MCF 10A (cell line): ENCODE results near the gene CERS6. TPM values are rescaled to one million over a fixed set of nuclear protein-coding genes. Genes with fewer than 3 reads are reported as not detected.

Experiments used
- BruUV-seq: library from RNA; stranded (reverse); fragments of 400-500 nt; replicated peaks from 2 replicates; lab custom pipeline; 2021; lab: Mats Ljungman, UMichigan
- CTCF ChIA-PET: fragments of 300-600 bp; sonication (Branson Sonifier 250); formaldehyde crosslinking; extraction: SDS; loops from one replicate; lab custom pipeline; 2021; ENCODE audit warnings: antibody characterized with exemption, inconsistent platforms; lab: Yijun Ruan, JAX
- POLR2A ChIA-PET: fragments of 300-600, 350-650 bp; sonication (Branson Sonifier 250); formaldehyde crosslinking; extraction: SDS; loops from one replicate; lab custom pipeline; 2020; ENCODE audit warnings: antibody characterized with exemption, inconsistent platforms; lab: Yijun Ruan, JAX
- DNase-seq: peaks from one replicate; pipeline ENCODE4 v3.0.0-alpha.2; 2018; ENCODE audit not compliant: unreplicated experiment
- H3K27ac Mint-ChIP-seq: one replicate; pipeline ENCODE4 v1.8.0; 2022; ENCODE audit warnings: mild to moderate bottlenecking, low read depth, mixed read lengths; ENCODE audit not compliant: unreplicated experiment
- H3K27me3 Mint-ChIP-seq: one replicate; pipeline ENCODE4 v1.8.0; 2022; ENCODE audit warnings: mixed read lengths; ENCODE audit not compliant: insufficient read depth, unreplicated experiment
- H3K36me3 Mint-ChIP-seq: one replicate; pipeline ENCODE4 v1.8.0; 2022; ENCODE audit warnings: mild to moderate bottlenecking, moderate library complexity, mixed read lengths; ENCODE audit not compliant: insufficient read depth, unreplicated experiment
- H3K4me1 Mint-ChIP-seq: one replicate; pipeline ENCODE4 v1.8.0; 2022; ENCODE audit warnings: mixed read lengths; ENCODE audit not compliant: insufficient read depth, unreplicated experiment
- H3K4me3 Mint-ChIP-seq: one replicate; pipeline ENCODE4 v1.8.0; 2022; ENCODE audit warnings: mild to moderate bottlenecking, moderate library complexity, mixed read lengths; ENCODE audit not compliant: unreplicated experiment
- H3K9me3 Mint-ChIP-seq: one replicate; pipeline ENCODE4 v1.8.0; 2022; ENCODE audit warnings: mixed read lengths; ENCODE audit not compliant: unreplicated experiment
- CTCF ChIP-seq: fragments of 200-600 bp; IDR thresholded peaks from one replicate; pipeline ENCODE4 v1.8.0; 2022; ENCODE audit warnings: antibody characterized with exemption, mild to moderate bottlenecking; ENCODE audit not compliant: unreplicated experiment
- intact Hi-C: fragments of 100-400 bp; cut with micrococcal nuclease; formaldehyde crosslinking; loops from 2 replicates; pipeline ENCODE4 v1.14.1; 2022
- total RNA-seq: library from RNA; stranded (reverse); gene quantifications from 2 replicates; pipeline ENCODE4 v1.2.3, GENCODE V29; 2022

The CERS6 gene
- total RNA-seq, 1 experiment from 2014 or later, result 27.4 TPM

- Mint-ChIP-seq H3K36me3 (no peaks in the 10 kb centered on the region), H3K27ac (no peak overlapping the region), H3K4me1 (peaks cover 18% of the 10 kb centered on the region), H3K9me3 (peaks cover 11% of the 10 kb centered on the region), H3K27me3 (no peaks in the 10 kb centered on the region), H3K4me3 (no peak overlapping the region)
- CTCF ChIA-PET, result interaction anchor here (0.9 kb wide), 1 partner anchor 84 kb away, joined by 5 read pairs; no protein-coding TSS in a partner anchor
- TF ChIP-seq CTCF, result no peak
- intact Hi-C loops, result no loop called here
- no peak for DNase-seq
- no TSS peak for BruUV-seq
- POLR2A ChIA-PET, result interaction anchor here (1.3 kb wide), 1 partner anchor 37 kb away, joined by 3 read pairs; no protein-coding TSS in a partner anchor
Observed at GRCh38 chr2:168602379-168602778, 146.3 kb downstream of the CERS6 start.

- no peak overlapping the region for H3K4me3 Mint-ChIP-seq
- no peak overlapping the region for H3K27ac Mint-ChIP-seq
- peaks cover 18% of the 10 kb centered on the region for H3K4me1 Mint-ChIP-seq
- peaks cover 11% of the 10 kb centered on the region for H3K9me3 Mint-ChIP-seq
- ChIA-PET CTCF (interaction anchor here (0.9 to 1.0 kb wide), 2 partner anchors 40 to 84 kb away, joined by 4 to 5 read pairs; no protein-coding TSS in a partner anchor), POLR2A (interaction anchor here (0.9 to 1.3 kb wide), 2 partner anchors 19 to 38 kb away, joined by 3 read pairs; no protein-coding TSS in a partner anchor)
- H3K27me3 Mint-ChIP-seq, result no peaks in the 10 kb centered on the region
- no peak for DNase-seq
- intact Hi-C loops, result no loop called here
- no peak for TF ChIP-seq CTCF
- BruUV-seq, result no TSS peak
- H3K36me3 Mint-ChIP-seq, result no peaks in the 10 kb centered on the region
Observed at GRCh38 chr2:168602846-168603401, 146.9 kb downstream of the CERS6 start.

- Mint-ChIP-seq H3K27me3 (no peaks in the 10 kb centered on the region), H3K4me1 (peaks cover 19% of the 10 kb centered on the region), H3K36me3 (no peaks in the 10 kb centered on the region), H3K9me3 (peaks cover 11% of the 10 kb centered on the region), H3K27ac (peak overlapping the region; percentile 12), H3K4me3 (no peak overlapping the region)
- no peak for TF ChIP-seq CTCF
- POLR2A ChIA-PET, result interaction anchor here (0.8 to 0.9 kb wide), 3 partner anchors 19 to 147 kb away, joined by 3 to 4 read pairs (median 3); partner anchors contain the start of gene CERS6
- intact Hi-C loops, result no loop called here
- CTCF ChIA-PET, result interaction anchor here (0.7 to 1.0 kb wide), 3 partner anchors 39 to 257 kb away, joined by 3 to 4 read pairs (median 4); no protein-coding TSS in a partner anchor
- no TSS peak for BruUV-seq
- DNase-seq, result peak; percentile 48
Observed at GRCh38 chr2:168603439-168603961, 147.4 kb downstream of the CERS6 start.

GRCh38 chr2:168604252-168604651, 148.2 kb downstream of the CERS6 start:
- Mint-ChIP-seq H3K9me3 (peaks cover 11% of the 10 kb centered on the region), H3K27ac (peak overlapping the region; percentile 12), H3K27me3 (no peaks in the 10 kb centered on the region), H3K36me3 (no peaks in the 10 kb centered on the region), H3K4me3 (no peak overlapping the region), H3K4me1 (peaks cover 25% of the 10 kb centered on the region)
- ChIA-PET POLR2A (interaction anchor here (0.6 to 0.9 kb wide), 3 partner anchors 19 to 482 kb away, joined by 3 to 4 read pairs (median 3); partner anchors contain the start of gene CERS6), CTCF (interaction anchor here (0.7 to 1.0 kb wide), 3 partner anchors 39 to 257 kb away, joined by 3 to 4 read pairs (median 4); no protein-coding TSS in a partner anchor)
- no peak for TF ChIP-seq CTCF
- intact Hi-C loops, result no loop called here
- BruUV-seq, result no TSS peak
- peak; percentile 48 for DNase-seq
